HepG2 (cell line): ENCODE results near the gene TMEM225B. TPM values are rescaled to one million over a fixed set of nuclear protein-coding genes. Genes with fewer than 3 reads are reported as not detected.

Source experiments
- CHD2 ChIP-seq: IDR thresholded peaks from 2 replicates; pipeline ENCODE4 v1.6.1; 2011; ENCODE audit warnings: low read depth, low read length, improper control_type of control experiment
- DBP ChIP-seq: sonication (generic); formaldehyde crosslinking; IDR thresholded peaks from 2 replicates; pipeline ENCODE4 v1.4.0; 2020; ENCODE audit warnings: missing genetic modification reagents; ENCODE audit errors: not compliant biosample characterization
- ELK4 ChIP-seq: sonication (generic); formaldehyde crosslinking; IDR thresholded peaks from 2 replicates; pipeline ENCODE4 v1.9.0; 2021; ENCODE audit warnings: missing genetic modification reagents, borderline replicate concordance
- HMG20A ChIP-seq: IDR thresholded peaks from 2 replicates; pipeline ENCODE4 v1.6.1; 2016; ENCODE audit warnings: borderline replicate concordance
- KLF11 ChIP-seq: IDR thresholded peaks from 2 replicates; pipeline ENCODE4 v1.6.1; 2016; ENCODE audit warnings: missing compliant biosample characterization
- MXD3 ChIP-seq: IDR thresholded peaks from 2 replicates; pipeline ENCODE4 v1.6.1; 2016; ENCODE audit warnings: mild to moderate bottlenecking, missing biosample characterization, missing genetic modification reagents
- NR1H2 ChIP-seq: sonication (generic); formaldehyde crosslinking; IDR thresholded peaks from 2 replicates; pipeline ENCODE4 v1.8.1; 2022; ENCODE audit warnings: low read depth, missing genetic modification reagents, borderline replicate concordance
- SAP130 ChIP-seq: IDR thresholded peaks from 2 replicates; pipeline ENCODE4 v1.6.1; 2016; ENCODE audit warnings: low read depth
- TAF1 ChIP-seq: sonication (generic); formaldehyde crosslinking; IDR thresholded peaks from 2 replicates; pipeline ENCODE4 v1.4.0; 2020; ENCODE audit warnings: missing genetic modification reagents
- ZNF101 ChIP-seq: sonication (generic); formaldehyde crosslinking; IDR thresholded peaks from 2 replicates; pipeline ENCODE4 v1.4.0; 2020; ENCODE audit warnings: mild to moderate bottlenecking, low read depth, missing genetic modification reagents, borderline replicate concordance
- ZNF7 ChIP-seq: IDR thresholded peaks from 2 replicates; pipeline ENCODE4 v1.6.1; 2016; ENCODE audit warnings: missing biosample characterization, missing genetic modification reagents
- polyA plus RNA-seq, 8 experiments: library from polyadenylated mRNA; depleted of rRNA in 3 of 8; stranded (reverse) in 7 of 8; unstranded in 1 of 8; fragments of >200 nt; fragmentation: Illumina TruSeq in 4 of 8; extraction: Trizol in 4 of 8; gene quantifications; 2 replicates each; pipeline versions ENCODE4 v1.2.1 to v1.2.3, GENCODE V29; 2011 to 2016; ENCODE audit warnings: low read depth in 4 of 8, missing spikeins in 1 of 8, mixed read lengths in 1 of 8; ENCODE audit not compliant: insufficient read depth in 1 of 8
- total RNA-seq, 5 experiments: library from RNA; depleted of rRNA; stranded (reverse); fragments of >200 nt; fragmentation: Illumina TruSeq; extraction: Trizol; gene quantifications; 2 replicates each; pipeline ENCODE4 v1.2.3, GENCODE V29; 2016; ENCODE audit warnings: low read depth in 1 of 5
- TF ChIP-seq, protein P1 (sequence below): IDR thresholded peaks from 2 replicates; pipeline ENCODE4 v1.6.1; 2012; ENCODE audit warnings: low read length, improper control_type of control experiment
- TF ChIP-seq, protein P2 (sequence below): sonication (generic); formaldehyde crosslinking; IDR thresholded peaks from 2 replicates; pipeline ENCODE4 v1.8.1; 2023; ENCODE audit warnings: missing genetic modification reagents, inconsistent platforms, borderline replicate concordance
- TF ChIP-seq, protein P3 (sequence below): sonication (generic); formaldehyde crosslinking; conservative IDR thresholded peaks from 2 replicates; pipeline ENCODE4 v1.8.0; 2022; ENCODE audit warnings: low read depth, missing genetic modification reagents
- TF ChIP-seq, protein P4 (sequence below): IDR thresholded peaks from 2 replicates; pipeline ENCODE4 v1.6.1; 2016; ENCODE audit warnings: missing biosample characterization, missing genetic modification reagents, low read depth

TMEM225B gene
- total and polyA plus RNA-seq, 2 of the 13 experiments (the other 11 are each of a cell fraction or from before 2014, with no cell fraction given): 0.78 to 0.95 TPM

- TF ChIP-seq, protein P1, sequence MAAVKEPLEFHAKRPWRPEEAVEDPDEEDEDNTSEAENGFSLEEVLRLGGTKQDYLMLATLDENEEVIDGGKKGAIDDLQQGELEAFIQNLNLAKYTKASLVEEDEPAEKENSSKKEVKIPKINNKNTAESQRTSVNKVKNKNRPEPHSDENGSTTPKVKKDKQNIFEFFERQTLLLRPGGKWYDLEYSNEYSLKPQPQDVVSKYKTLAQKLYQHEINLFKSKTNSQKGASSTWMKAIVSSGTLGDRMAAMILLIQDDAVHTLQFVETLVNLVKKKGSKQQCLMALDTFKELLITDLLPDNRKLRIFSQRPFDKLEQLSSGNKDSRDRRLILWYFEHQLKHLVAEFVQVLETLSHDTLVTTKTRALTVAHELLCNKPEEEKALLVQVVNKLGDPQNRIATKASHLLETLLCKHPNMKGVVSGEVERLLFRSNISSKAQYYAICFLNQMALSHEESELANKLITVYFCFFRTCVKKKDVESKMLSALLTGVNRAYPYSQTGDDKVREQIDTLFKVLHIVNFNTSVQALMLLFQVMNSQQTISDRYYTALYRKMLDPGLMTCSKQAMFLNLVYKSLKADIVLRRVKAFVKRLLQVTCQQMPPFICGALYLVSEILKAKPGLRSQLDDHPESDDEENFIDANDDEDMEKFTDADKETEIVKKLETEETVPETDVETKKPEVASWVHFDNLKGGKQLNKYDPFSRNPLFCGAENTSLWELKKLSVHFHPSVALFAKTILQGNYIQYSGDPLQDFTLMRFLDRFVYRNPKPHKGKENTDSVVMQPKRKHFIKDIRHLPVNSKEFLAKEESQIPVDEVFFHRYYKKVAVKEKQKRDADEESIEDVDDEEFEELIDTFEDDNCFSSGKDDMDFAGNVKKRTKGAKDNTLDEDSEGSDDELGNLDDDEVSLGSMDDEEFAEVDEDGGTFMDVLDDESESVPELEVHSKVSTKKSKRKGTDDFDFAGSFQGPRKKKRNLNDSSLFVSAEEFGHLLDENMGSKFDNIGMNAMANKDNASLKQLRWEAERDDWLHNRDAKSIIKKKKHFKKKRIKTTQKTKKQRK: no peak
- TF ChIP-seq KLF11 (CRISPR knock-in tag): peak; percentile 90; the same call in 1 of the 2 replicates
- TF ChIP-seq TAF1 (CRISPR knock-in tag): peak; percentile 80
- TF ChIP-seq, protein P2, sequence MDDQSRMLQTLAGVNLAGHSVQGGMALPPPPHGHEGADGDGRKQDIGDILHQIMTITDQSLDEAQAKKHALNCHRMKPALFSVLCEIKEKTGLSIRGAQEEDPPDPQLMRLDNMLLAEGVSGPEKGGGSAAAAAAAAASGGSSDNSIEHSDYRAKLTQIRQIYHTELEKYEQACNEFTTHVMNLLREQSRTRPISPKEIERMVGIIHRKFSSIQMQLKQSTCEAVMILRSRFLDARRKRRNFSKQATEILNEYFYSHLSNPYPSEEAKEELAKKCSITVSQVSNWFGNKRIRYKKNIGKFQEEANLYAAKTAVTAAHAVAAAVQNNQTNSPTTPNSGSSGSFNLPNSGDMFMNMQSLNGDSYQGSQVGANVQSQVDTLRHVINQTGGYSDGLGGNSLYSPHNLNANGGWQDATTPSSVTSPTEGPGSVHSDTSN (CRISPR knock-in tag): no peak
- peak; percentile 88 for TF ChIP-seq SAP130 (CRISPR knock-in tag)
- TF ChIP-seq ELK4: no peak
- no peak for TF ChIP-seq DBP (CRISPR knock-in tag)
- TF ChIP-seq, protein P3, sequence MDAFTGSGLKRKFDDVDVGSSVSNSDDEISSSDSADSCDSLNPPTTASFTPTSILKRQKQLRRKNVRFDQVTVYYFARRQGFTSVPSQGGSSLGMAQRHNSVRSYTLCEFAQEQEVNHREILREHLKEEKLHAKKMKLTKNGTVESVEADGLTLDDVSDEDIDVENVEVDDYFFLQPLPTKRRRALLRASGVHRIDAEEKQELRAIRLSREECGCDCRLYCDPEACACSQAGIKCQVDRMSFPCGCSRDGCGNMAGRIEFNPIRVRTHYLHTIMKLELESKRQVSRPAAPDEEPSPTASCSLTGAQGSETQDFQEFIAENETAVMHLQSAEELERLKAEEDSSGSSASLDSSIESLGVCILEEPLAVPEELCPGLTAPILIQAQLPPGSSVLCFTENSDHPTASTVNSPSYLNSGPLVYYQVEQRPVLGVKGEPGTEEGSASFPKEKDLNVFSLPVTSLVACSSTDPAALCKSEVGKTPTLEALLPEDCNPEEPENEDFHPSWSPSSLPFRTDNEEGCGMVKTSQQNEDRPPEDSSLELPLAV (CRISPR knock-in tag): no peak
- TF ChIP-seq MXD3 (CRISPR knock-in tag): peak; percentile 23
- no peak for TF ChIP-seq ZNF101 (CRISPR knock-in tag)
- peak; percentile 81; the same call in 1 of the 2 replicates for TF ChIP-seq NR1H2 (CRISPR knock-in tag)
- TF ChIP-seq HMG20A (CRISPR knock-in tag): no peak
- no peak for TF ChIP-seq CHD2
- no peak for TF ChIP-seq ZNF7 (CRISPR knock-in tag)
- TF ChIP-seq, protein P4, sequence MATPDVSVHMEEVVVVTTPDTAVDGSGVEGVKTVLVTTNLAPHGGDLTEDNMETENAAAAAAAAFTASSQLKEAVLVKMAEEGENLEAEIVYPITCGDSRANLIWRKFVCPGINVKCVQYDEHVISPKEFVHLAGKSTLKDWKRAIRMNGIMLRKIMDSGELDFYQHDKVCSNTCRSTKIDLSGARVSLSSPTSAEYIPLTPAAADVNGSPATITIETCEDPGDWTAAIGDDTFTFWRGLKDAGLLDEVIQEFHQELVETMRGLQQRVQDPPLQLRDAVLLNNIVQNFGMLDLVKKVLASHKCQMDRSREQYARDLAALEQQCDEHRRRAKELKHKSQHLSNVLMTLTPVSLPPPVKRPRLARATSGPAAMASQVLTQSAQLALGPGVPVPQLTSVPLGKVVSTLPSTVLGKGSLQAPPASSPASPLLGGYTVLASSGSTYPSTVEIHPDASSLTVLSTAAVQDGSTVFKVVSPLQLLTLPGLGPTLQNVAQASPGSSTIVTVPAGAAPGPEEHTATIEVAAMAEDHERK (CRISPR knock-in tag): no peak
Observed at GRCh38 chr7:99558306-99559174, 39.5 kb upstream of the TMEM225B start, which contains the start of gene ZNF655 (continued).
